GM18519 (cell line): Measurements from ENCODE around the gene INTS11.

ENCODE experiments used
- ATAC-seq: cut with Tn5 transposase; IDR thresholded peaks from one replicate; pipeline ENCODE4 v1.9.1; 2021; ENCODE audit warnings: mild to moderate bottlenecking, moderate library complexity; ENCODE audit not compliant: unreplicated experiment, low FRiP score

The INTS11 gene

GRCh38 chr1:1272341-1273208 is 51.9 kb downstream of the INTS11 start:
- no peak for ATAC-seq

- no peak for ATAC-seq
These were observed 53.6 kb downstream of the INTS11 start for GRCh38 chr1:1270813-1271212.

GRCh38 chr1:1268284-1268682 is 56.2 kb downstream of the INTS11 start:
- no peak for ATAC-seq

- ATAC-seq, result no peak
These were observed 56.8 kb downstream of the INTS11 start for GRCh38 chr1:1267488-1268283.

GRCh38 chr1:1264868-1265272 is 59.6 kb downstream of the INTS11 start:
- ATAC-seq, result no peak

- no peak for ATAC-seq
These were observed 60.4 kb downstream of the INTS11 start for GRCh38 chr1:1264026-1264425.

- no peak for ATAC-seq
These were observed 61.7 kb downstream of the INTS11 start for GRCh38 chr1:1262758-1263157.

GRCh38 chr1:1262071-1262470 is 62.4 kb downstream of the INTS11 start:
- ATAC-seq, result no peak
